GM19023 (cell line): ENCODE results near the gene FGFRL1.
"Not testable (repeated sequence)": the region's sequence is repeated elsewhere in the genome, so short reads cannot be mapped to it uniquely, and the experiment has no call there.

Source experiments
- ATAC-seq: cut with Tn5 transposase; IDR thresholded peaks from one replicate; pipeline ENCODE4 v1.9.1; 2021; ENCODE audit warnings: mild to moderate bottlenecking, moderate library complexity; ENCODE audit not compliant: unreplicated experiment

The FGFRL1 gene

DNA sequence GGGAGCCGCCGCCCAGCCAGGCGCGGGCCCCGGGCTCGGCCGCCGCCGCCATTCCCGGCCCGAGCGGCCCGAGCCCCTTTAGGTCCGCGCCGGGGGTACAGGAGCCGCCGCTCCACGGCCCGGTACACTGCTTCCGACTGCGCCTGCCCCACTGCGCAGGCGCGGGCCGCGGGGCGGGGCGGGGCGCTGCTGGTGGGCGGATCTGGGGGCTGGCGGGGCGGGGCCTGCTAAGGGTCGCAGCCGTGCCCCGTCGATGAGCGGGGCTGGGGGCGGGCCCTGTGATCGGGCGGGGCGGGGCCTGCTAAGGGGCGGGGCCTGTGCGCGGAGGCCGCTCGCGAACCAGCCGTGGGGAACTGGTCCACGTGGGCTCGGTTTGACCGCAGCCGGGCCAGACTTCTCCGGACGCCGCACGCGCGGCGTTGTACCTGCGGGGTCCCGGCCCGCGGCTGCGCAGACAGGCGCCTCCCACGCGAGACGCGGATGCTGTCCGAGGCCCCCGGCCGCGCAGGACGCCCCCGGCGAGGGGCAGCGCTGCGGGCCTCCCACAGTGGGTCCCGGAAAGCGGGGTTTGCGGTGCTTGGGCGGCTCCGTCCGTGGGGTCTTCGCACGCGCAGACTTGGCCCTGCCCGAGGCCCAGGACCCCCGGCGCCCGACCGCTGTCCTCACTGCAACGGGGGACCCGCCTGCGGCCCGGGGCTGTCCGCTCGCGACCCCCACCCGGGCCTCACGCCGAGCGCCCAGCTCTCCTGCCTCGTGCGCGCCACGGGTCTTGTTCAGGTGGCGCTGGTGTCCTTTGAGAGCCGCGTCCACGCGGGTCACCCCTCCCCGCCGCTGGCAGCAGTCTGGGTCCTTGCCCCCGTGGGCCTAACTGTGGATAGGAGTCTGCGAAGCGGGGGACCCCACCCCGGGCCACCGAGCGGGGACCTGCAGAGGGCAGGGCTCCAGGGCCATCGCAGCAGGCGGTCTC, 37.7 kb upstream of the FGFRL1 start, which contains the start of gene DGKQ:
DGKQ (minus strand) TSS at position 139 of the 967 bp plus-strand sequence; CDS start at position 52, 87 bp downstream.
- peak; percentile 60 for ATAC-seq

DNA sequence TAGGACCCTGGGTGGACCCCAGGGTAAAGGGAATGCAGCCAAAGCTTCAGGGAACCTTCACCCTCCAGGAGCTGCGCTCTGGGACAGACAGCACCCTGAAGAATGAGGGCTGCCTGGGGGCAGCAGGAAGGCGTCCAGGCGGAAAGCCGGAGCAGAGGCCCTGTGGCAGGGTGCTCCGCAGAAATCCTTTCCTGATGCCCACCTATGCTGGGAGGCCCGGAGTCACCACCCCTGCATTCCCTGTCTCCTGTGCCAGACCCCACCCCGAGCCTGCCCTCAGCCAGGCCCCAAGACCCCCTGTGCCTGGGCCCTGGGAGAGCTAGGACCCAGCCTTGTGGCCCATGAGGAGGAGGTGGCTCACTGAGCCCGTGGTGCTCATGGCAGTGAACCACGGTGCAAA, 36.8 kb upstream of the FGFRL1 start:
- ATAC-seq, result no peak

DNA sequence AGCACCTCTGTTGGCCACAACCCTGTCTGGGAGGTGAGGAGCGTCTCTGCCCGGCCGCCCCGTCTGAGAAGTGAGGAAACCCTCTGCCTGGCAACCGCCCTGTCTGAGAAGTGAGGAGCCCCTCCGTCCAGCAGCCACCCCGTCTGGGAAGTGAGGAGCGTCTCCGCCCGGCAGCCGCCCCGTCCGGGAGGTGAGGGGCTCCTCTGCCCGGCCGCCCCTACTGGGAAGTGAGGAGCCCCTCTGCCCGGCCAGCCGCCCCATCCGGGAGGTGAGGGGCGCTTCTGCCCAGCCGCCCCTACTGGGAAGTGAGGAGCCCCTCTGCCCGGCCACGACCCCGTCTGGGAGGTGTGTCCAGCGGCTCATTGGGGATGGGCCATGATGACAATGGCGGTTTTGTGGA, 35.4 kb upstream of the FGFRL1 start:
- not testable (repeated sequence) for ATAC-seq

DNA sequence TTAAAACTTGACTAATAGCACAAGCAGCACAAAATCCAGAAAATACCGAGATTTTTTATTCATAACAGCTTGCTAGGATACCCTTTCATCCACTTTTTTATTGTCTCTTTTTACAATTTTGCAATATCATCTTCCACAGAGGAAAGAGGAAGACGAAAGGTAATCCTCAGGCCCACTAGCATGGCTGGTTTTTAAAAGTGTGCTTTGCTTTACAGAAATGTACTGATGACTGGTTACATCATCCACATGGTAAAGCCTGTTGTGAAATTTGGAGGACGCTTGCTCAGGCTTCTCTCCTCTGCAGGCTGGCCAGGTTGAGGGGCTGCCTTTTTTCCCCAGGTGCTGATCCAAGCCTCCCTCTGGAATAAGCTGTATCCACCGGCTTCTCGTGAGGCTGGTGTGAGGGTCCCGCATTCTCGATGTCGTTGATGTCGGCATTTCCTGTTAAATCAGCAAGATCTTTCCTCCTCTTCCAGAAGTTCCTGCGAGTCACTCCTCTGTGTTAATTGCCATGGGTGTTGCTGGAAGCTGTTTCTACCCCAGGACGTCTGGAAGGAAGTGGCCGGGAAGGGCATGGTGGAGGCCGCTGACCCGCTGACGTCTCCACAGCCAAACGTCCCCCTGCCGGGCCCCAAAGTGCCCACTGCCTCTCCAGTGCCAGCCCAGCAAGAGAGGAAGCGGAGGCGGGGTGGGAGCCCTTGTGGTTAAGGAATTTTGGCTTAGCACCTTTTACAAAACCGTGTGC, 32.3 kb upstream of the FGFRL1 start:
- ATAC-seq, result no peak

DNA sequence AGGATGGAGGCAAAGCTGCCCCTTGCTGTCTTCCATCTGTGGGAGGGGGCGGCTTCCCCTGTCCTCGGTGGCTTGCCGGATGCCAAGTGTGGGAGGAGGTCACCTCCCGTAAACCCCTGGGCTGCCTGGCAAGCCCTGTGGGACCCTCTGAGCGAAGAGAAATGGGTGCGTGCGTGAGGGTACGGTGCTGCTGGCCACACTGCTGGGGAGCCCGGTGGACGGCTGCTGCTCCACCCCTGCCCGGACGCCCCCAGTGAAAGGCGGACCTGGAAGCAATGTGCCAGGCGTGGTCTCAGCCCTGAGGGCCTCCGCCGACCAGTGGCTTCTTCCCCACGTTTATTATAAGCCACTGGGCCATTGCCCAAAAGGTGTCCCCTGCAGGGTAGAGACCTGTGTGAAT, 29.1 kb upstream of the FGFRL1 start:
- no peak for ATAC-seq

DNA sequence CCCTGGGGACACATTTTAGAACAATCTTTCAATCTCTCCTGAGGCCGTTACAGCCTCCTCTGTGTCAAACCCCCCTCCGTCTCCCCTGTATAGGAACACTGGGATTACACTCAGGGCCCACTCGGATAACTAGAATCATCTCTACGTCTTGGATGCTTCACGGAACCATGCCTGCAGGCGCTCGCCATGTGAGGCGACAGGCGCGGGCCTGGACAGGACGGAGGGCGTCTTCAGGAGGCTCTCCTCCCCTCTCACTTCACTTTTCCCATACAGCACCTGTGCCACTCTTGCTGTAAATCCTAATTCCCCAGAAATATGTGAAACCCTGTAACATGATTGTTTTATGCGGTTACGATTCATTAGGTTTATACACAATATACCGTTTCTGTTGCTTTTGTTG, 28.6 kb upstream of the FGFRL1 start:
- no peak for ATAC-seq

DNA sequence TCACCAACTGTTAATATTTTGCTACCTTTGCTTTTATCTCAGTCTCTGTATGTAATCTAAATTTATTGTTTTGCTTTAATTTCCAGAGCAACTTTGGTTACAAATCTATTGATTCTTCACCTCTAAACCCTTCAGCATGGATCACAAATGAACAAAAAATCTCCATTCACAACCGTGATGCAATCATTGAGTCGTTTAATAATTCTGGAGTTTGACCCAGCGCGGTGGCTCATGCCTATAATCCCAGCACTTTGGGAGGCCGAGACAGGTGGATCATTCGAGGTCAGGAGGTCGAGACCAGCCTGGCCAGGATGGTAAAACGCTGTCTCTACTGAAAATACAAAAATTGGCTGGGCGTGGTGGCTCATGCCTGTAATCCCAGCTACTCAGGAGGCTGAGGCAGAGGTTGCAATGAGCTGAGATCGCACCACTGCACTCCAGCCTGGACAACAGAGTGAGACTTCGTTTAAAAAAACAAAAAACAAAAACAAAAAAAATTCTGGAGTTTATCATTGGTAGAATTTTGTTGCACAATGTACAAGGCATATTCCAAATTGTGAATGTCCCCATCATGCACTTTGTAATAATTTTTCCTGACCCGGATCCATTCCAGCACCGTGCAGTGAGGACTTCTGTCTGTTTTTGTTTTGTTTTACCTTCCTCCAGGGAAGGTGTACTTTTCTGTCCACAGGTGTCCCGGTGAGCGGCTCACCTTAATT, 26.9 kb upstream of the FGFRL1 start:
- ATAC-seq, result no peak

DNA sequence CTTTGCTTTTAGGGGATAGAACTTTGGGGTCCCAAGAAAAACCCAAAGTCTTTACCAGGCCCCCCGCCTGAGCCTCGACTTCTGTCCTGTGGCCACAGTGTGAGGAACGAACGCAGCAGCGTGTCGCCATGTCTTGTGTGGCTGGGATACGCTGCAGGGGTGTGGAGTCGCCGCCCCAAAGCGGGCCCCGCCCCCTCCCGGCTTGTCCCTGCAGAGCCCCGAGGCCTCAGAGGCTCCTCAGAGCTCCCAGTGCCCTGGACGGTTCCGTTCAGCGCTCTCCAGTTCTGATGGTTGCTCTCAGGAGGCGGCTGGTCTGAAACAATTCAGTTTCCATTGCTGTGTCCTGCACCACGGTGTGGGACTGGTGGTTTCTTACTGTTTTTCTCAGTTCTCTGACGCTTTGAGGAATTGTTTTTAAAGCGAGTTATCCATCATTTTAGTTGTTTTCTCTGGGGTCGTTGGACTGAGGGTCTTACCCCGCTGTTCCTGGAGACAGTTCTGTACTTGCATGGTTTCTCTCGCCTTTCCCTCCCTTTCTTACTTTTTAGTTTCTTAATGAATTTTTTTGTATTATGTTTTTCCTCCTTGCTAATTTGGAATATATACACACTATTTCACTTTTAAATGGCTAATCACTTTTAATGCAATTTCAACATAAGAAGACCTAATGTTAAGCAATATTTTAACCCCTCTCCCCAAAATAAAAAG, 26.1 kb upstream of the FGFRL1 start:
- no peak for ATAC-seq

DNA sequence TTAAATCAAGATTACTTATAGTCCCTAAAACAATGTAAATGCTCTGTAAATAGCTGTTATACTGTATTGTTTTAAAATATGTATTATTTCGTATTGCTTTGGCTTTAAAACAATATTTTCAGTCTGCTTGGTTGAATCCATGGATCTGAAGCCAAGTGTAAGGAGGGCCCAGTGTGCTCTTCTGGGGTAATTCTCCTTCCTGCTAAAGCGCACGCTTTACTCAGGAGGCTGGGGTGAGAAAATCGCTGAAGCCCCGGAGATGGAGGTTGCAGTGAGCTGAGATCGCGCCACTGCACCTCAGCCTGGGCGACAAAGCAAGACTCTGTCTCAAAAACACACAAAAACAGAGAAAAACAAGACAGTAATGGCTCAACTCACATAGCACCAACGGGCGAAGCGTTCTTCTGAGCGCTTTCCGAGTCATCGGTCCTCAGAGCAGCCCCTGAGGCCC, 25.0 kb upstream of the FGFRL1 start:
- ATAC-seq, result peak; percentile 22

DNA sequence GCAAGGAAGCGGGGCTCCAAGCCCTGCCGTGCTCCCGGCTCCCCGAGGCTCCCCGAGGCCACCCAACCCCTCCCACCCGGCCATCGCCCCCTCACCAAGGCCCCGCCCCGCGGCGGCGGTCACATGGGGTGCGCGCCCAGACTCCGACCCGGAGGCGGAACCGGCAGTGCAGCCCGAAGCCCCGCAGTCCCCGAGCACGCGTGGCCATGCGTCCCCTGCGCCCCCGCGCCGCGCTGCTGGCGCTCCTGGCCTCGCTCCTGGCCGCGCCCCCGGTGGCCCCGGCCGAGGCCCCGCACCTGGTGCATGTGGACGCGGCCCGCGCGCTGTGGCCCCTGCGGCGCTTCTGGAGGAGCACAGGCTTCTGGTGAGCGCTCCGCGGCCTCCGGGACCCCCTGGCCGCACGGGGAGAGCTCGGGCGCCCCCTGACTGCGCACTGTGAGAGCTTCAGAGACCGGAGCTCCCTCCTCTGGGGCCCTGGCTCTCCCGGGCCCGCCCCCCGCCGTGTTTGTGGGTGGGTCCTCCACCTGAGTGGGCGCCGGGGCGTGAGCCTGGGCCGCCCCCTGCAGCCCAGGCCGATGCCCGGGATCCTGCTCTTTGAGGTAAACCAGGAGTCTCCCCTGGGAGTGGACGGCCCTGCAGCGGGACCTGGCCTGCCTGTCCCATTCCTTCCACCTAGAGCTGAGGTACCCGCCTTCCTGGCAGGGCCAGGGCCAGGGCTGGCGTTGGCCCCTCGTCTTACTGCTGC, 24.4 kb upstream of the FGFRL1 start, which contains the start of gene IDUA:
IDUA (plus strand) TSS at position 166 of the 745 bp plus-strand sequence; CDS start at position 207, 41 bp downstream.
- ATAC-seq, result peak; percentile 65

DNA sequence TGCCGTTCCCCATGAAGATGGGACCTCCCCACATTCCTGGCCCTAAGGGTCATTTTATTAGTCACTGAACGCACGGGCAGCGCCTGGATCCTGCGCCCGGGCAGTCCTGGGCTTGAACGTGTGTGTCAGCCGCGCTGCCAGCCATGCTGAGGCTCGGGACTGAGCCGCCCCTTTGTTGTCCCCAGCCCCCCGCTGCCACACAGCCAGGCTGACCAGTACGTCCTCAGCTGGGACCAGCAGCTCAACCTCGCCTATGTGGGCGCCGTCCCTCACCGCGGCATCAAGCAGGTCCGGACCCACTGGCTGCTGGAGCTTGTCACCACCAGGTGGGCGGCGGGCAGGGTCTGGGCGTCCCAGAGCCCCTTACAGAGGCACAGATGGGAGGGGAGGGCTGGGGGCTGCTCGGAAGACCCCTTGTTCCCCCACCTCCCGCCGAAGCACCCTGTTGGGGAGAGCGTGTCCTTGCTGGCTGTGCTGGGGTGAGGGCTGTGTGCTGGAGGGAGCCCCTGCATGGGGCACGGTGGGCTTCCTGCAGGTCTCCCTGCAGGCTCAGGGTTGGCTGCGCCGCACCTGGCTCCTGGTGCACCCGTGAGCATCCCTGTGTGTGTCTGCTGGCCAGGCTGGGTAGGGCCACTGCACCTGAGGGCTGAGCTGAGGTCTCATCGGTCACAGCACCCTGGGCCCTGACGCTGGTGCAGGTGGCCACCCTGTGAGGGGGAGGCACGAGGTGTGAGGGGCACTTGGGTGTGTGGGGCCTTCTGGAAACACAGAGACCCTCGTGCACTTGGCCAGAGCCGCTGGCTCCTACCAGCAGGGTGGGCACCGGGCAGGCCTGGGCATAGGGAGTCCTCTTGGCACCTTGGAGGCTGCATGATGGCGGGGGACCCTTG, 23.6 kb upstream of the FGFRL1 start:
- no peak for ATAC-seq

DNA sequence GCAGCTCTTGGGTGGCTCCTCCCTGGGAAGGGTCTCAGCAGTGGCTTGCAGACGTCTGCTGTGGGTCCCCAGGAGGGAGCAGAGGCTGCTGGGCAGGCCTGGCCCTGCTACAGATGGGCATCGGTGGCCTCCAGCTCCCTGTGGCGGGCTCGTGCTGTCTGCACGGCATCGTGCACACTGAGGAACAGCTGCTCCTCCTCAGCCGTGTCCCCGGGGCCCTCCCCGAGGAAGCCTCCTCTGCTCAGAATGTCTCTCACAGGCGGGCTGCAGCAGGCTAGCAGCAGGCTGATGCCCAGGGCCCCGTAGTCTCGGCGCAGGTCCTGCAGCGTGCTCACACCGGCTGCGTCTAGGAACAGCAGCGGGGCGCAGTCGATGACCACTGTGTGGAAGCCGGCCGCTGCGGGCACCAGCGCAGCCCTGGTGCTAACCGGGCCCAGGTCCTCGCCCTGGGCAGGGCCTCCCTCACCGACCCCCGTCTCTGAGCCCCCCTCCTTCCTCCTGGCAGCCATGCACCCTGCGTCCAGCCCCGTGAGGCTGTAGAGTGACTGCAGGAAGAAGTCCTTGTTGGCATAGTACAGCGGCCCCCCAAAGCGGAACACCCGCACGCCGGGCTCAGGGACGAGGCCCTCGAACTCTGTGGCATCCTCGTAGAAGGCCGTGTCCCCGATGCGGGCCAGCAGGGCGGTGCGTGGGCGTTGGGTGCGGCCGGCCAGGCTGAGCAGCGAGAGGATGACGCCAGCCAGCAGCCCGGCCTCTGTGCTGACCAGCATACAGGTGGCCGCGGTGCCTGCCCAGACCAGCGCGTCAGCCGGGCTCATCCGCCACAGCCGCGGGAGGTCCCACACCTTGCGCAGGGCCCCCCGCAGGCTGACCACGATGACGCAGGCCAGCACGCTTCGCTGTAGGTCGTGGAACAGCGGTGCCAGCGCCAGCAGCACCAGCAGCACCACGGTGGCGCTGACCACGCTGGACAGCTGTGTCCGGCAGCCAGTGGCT, 22.4 kb upstream of the FGFRL1 start:
- no peak for ATAC-seq

DNA sequence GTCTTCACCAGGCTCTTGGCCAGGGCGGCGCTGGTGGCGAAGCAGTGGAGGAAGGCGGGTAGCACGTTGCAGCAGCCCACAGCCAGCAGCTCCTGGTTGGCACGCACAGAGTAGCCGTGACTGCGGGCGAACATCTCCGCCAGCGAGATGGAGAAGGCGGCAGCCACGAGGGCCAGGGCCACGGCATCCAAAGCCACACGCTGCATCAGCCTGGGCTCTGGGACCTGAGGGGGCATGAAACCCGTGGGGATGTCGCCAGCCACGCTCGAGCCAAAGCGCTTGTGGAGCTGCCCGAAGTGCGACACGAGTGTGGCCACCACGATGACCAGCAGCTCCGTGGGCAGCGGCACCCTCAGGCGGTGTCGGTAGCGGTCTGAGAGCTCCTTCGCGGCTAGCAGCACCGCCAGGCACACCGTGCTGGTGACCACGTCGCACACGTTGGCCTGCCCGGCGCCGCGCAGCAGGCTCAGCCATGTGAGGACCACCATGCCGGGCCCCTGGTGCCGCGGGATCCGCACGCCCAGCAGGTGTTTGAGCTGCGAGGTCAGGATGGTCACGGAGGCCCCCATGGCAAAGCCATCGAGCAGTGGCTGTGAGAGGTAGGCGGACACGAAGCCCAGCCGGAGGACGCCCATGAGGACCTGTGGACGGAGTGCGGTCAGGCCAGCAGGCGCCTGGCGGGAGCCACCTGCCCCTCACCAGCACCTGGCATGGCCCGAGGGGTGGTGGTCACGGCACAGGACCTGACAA, 21.5 kb upstream of the FGFRL1 start:
- no peak for ATAC-seq

DNA sequence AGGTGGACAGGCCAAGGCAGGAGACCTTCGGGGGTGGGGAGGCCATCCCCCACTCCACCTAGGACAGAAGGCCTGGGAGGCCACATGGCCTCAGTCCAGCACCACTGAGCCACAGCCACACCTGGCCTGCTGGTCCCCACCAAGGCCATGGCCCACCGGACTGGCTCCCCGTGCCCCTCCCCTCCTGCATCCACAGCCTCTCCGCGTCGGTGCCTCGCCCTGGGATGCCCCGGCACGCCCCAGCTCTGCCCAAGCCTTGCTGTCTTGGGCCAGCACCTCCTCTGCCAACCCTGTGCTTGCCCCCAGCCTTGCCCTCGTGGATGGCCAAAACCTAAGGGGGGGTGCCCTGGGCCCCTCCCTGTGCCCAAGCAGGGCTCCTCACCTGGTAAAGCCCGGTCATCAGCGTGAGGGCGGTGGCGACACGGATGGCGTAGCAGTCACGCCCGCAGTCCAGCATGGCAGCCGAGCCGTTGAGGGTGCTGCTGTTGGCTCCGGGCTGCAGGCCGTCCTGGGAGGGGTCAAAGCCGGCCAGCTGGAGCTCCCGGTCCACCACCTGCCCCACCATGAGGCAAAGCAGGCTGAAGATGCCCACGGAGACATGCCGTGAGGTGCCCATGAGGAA, 20.6 kb upstream of the FGFRL1 start:
- ATAC-seq, result no peak

DNA sequence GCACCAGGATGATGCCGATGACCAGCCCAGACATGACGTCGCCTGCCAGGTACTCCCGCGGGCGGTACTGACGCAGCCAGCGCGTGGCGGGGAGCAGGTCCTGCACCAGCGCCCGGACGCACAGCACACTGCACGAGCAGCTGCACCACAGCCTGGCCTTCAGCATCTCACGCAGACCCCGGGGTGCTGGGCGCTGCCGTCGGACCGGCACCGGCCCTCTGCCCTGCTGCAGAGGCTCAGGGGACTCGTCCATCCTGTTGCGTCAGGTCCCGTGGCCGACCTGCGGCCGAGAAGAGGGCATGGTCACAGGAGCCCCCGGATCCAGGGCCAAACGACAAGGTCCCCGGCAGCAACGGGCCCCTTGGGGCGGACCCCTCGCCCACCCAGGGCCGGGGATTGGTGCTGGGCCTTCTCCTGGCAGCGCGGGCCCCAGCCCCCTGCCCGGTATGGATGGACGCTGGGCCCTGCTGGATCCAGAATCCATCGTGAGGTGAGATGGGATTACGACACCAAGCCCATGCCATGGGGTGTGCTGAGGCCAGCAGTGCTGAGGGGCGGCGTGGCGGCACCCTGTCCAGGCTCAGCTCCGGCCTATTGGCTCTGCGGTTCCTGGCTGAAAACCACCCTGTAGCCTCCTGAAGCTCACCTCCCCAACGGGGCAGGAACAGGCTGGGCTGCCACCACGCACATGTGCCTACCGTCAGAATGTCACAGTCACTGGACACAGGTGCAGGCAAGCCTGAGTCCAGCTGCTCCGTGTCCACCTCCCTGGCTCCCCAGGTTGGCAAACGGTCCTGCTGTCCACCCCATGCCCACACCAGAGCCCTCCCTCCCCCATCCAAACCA, 19.8 kb upstream of the FGFRL1 start:
- no peak for ATAC-seq
